HCT116 (cell line): ENCODE measurements around the gene SENP1. TPM values are rescaled to one million over a fixed set of nuclear protein-coding genes. Genes with fewer than 3 reads are reported as not detected.

ENCODE experiments used
- ATAC-seq: fragments of 200-7000 bp; cut with Tn5 transposase; 2 replicates; pipeline ENCODE4 v1.9.1; 2020; ENCODE audit warnings: mild to moderate bottlenecking, moderate library complexity
- BruUV-seq: library from RNA; stranded (reverse); fragments of 400-500 nt; replicated peaks from 2 replicates; lab custom pipeline; 2021; lab: Mats Ljungman, UMichigan
- CTCF ChIA-PET: fragments of 300-600 bp; sonication (Branson Sonifier 250); formaldehyde crosslinking; loops from one replicate; lab custom pipeline; 2021; ENCODE audit warnings: antibody characterized with exemption; lab: Charles Lee
- POLR2A ChIA-PET: fragments of 300-600, 350-600 bp; sonication (Branson Sonifier 250); formaldehyde crosslinking; loops from one replicate; lab custom pipeline; 2021; ENCODE audit warnings: antibody characterized with exemption; lab: Charles Lee
- RAD21 ChIA-PET, 2 experiments: fragments of 300-600 bp; sonication (Branson Sonifier 250); formaldehyde crosslinking; loops; one replicate each; lab custom pipeline; 2023; ENCODE audit warnings: low total read pairs in 2 of 2; ENCODE audit not compliant: uncharacterized antibody in 2 of 2, unreplicated experiment in 2 of 2, low non-redundant PET in 1 of 2; lab: Charles Lee
- DNase-seq: peaks from one replicate; pipeline ENCODE4 v3.0.0-alpha.2; 2010; ENCODE audit warnings: low read depth, low spot score
- H2AFZ ChIP-seq: fragments of 200-600 bp; shearing (Covaris generic), sonication (generic); 2 replicates; pipeline ENCODE4 v1.6.1; 2017; ENCODE audit warnings: low read depth, mixed run types, mixed read lengths, antibody characterized with exemption, low read length; ENCODE audit not compliant: poor library complexity, severe bottlenecking
- H3K27ac ChIP-seq: 2 replicates; pipeline ENCODE4 v1.5.1; 2012; ENCODE audit warnings: low read depth, low read length
- H3K27me3 ChIP-seq: fragments of 200-600 bp; sonication (generic); 2 replicates; pipeline ENCODE4 v1.6.1; 2016; ENCODE audit warnings: mixed run types, low read length, mixed read lengths; ENCODE audit not compliant: insufficient read depth
- H3K36me3 ChIP-seq, 2 experiments: fragments of 200-500 bp in 1 of 2; fragments of 200-600 bp in 1 of 2; sonication (Bioruptor generic) in 1 of 2; sonication (generic) in 1 of 2; 2 replicates each; pipeline versions ENCODE4 v1.5.1 to v1.6.1; 2014 to 2016; ENCODE audit warnings: low read length in 2 of 2, inconsistent platforms in 1 of 2, mixed read lengths in 1 of 2, mixed run types in 1 of 2; ENCODE audit not compliant: insufficient read depth in 2 of 2, control insufficient read depth in 1 of 2
- H3K4me1 ChIP-seq, 2 experiments: fragments of 200-600 bp in 1 of 2; sonication (generic) in 1 of 2; 2 replicates each; pipeline versions ENCODE4 v1.5.1 to v1.6.1; 2012 to 2017; ENCODE audit warnings: low read length in 2 of 2, inconsistent platforms in 1 of 2, mild to moderate bottlenecking in 1 of 2, mixed read lengths in 1 of 2, mixed run types in 1 of 2, moderate library complexity in 1 of 2; ENCODE audit not compliant: insufficient read depth in 2 of 2, control insufficient read depth in 1 of 2
- H3K4me2 ChIP-seq: fragments of 200-600 bp; sonication (generic); 2 replicates; pipeline ENCODE4 v1.6.1; 2017; ENCODE audit warnings: mixed run types, low read length, mixed read lengths
- H3K4me3 ChIP-seq, 2 experiments: fragments of 200-600 bp in 1 of 2; sonication (generic) in 1 of 2; replicated peaks in 1 of 2; 2 replicates each; pipeline ENCODE4 v1.5.1; 2011 to 2016; ENCODE audit warnings: low read length in 2 of 2, control low read depth in 1 of 2, low read depth in 1 of 2, mild to moderate bottlenecking in 1 of 2, mixed read lengths in 1 of 2, mixed run types in 1 of 2
- H3K79me2 ChIP-seq: fragments of 200-600 bp; sonication (generic); 2 replicates; pipeline ENCODE4 v1.6.1; 2017; ENCODE audit warnings: mild to moderate bottlenecking, mixed run types, low read length, moderate library complexity, mixed read lengths; ENCODE audit not compliant: insufficient read depth
- H3K9ac ChIP-seq: fragments of 200-600 bp; sonication (generic); 2 replicates; pipeline ENCODE4 v1.6.1; 2016; ENCODE audit warnings: low read length, mixed read lengths
- H3K9me2 ChIP-seq: fragments of 200-600 bp; sonication (generic), shearing (Covaris generic); 2 replicates; pipeline ENCODE4 v1.6.1; 2017; ENCODE audit warnings: mixed run types, mild to moderate bottlenecking, moderate library complexity; ENCODE audit not compliant: insufficient read depth
- H3K9me3 ChIP-seq, 2 experiments: fragments of 200-500 bp in 1 of 2; fragments of 200-600 bp in 1 of 2; sonication (Bioruptor generic) in 1 of 2; sonication (generic) in 1 of 2; 2 replicates each; pipeline ENCODE4 v1.6.1; 2014 to 2017; ENCODE audit warnings: low read length in 2 of 2, mixed read lengths in 2 of 2, inconsistent platforms in 1 of 2, low read depth in 1 of 2, mild to moderate bottlenecking in 1 of 2, mixed run types in 1 of 2, moderate library complexity in 1 of 2; ENCODE audit not compliant: control insufficient read depth in 1 of 2, insufficient read depth in 1 of 2
- H4K20me1 ChIP-seq: fragments of 200-600 bp; sonication (generic), shearing (Covaris generic); 2 replicates; pipeline ENCODE4 v1.6.1; 2017; ENCODE audit warnings: mixed run types, mild to moderate bottlenecking, moderate library complexity; ENCODE audit not compliant: insufficient read depth
- CBX3 ChIP-seq: IDR thresholded peaks from 2 replicates; pipeline ENCODE4 v1.6.1; 2012; ENCODE audit warnings: low read depth
- CEBPB ChIP-seq: IDR thresholded peaks from 2 replicates; pipeline ENCODE4 v1.6.1; 2012; ENCODE audit warnings: low read depth
- CTCF ChIP-seq, 3 experiments: fragments of 200-600 bp in 1 of 3; sonication (generic) in 1 of 3; IDR thresholded peaks in 2 of 3; conservative IDR thresholded peaks in 1 of 3; 2 replicates each; pipeline ENCODE4 v1.5.1; 2012 to 2017; ENCODE audit warnings: low read depth in 2 of 3, low read length in 2 of 3, antibody characterized with exemption in 1 of 3, borderline replicate concordance in 1 of 3, control low read depth in 1 of 3, mild to moderate bottlenecking in 1 of 3, mixed read lengths in 1 of 3, mixed run types in 1 of 3, moderate library complexity in 1 of 3; ENCODE audit not compliant: insufficient read depth in 1 of 3
- EGR1 ChIP-seq: IDR thresholded peaks from 2 replicates; pipeline ENCODE4 v1.6.1; 2012; ENCODE audit warnings: low read depth
- EZH2 ChIP-seq: fragments of 200-600 bp; sonication (generic); IDR thresholded peaks from 2 replicates; pipeline ENCODE4 v1.6.1; 2017; ENCODE audit warnings: antibody characterized with exemption, mixed run types
- EZH2phosphoT487 ChIP-seq: fragments of 200-600 bp; IDR thresholded peaks from 2 replicates; pipeline ENCODE4 v1.6.1; 2018; ENCODE audit warnings: antibody characterized with exemption, borderline replicate concordance
- FOSL1 ChIP-seq: IDR thresholded peaks from 2 replicates; pipeline ENCODE4 v1.6.1; 2012; ENCODE audit warnings: low read depth
- JUND ChIP-seq: IDR thresholded peaks from 2 replicates; pipeline ENCODE4 v1.6.1; 2012
- MAX ChIP-seq: IDR thresholded peaks from 2 replicates; pipeline ENCODE4 v1.6.1; 2012
- POLR2AphosphoS5 ChIP-seq: IDR thresholded peaks from 2 replicates; pipeline ENCODE4 v1.6.1; 2011; ENCODE audit warnings: mild to moderate bottlenecking, low read depth, low read length, moderate library complexity
- REST ChIP-seq: IDR thresholded peaks from 2 replicates; pipeline ENCODE4 v1.6.1; 2012; ENCODE audit warnings: low read depth
- SRF ChIP-seq: IDR thresholded peaks from 2 replicates; pipeline ENCODE4 v1.6.1; 2012; ENCODE audit warnings: low read depth
- TCF7L2 ChIP-seq: IDR thresholded peaks from 2 replicates; pipeline ENCODE4 v1.7.0; 2011; ENCODE audit warnings: borderline replicate concordance, inconsistent platforms; ENCODE audit not compliant: insufficient read depth, insufficient read length; ENCODE audit errors: extremely low read depth
- YY1 ChIP-seq: IDR thresholded peaks from 2 replicates; pipeline ENCODE4 v1.6.1; 2011; ENCODE audit warnings: low read length, low read depth, moderate library complexity, mild to moderate bottlenecking; ENCODE audit not compliant: insufficient replicate concordance; ENCODE audit errors: extremely low read depth
- ZBTB33 ChIP-seq: IDR thresholded peaks from 2 replicates; pipeline ENCODE4 v1.6.1; 2011; ENCODE audit warnings: mild to moderate bottlenecking, low read length, moderate library complexity; ENCODE audit not compliant: insufficient replicate concordance; ENCODE audit errors: extremely low read depth
- ZFX ChIP-seq: fragments of 450-650 bp; IDR thresholded peaks from 2 replicates; pipeline ENCODE4 v1.6.1; 2017
- ZNF274 ChIP-seq: fragments of 200-500 bp; sonication (Bioruptor generic); IDR thresholded peaks from 2 replicates; pipeline ENCODE4 v1.6.1; 2014; ENCODE audit warnings: mild to moderate bottlenecking, low read depth, low read length, inconsistent platforms
- intact Hi-C: fragments of 100-400 bp; cut with micrococcal nuclease; formaldehyde crosslinking; loops from 2 replicates; pipeline ENCODE4 v1.10.0; 2022
- total RNA-seq: library from RNA; stranded (reverse); gene quantifications from one replicate; pipeline ENCODE4 v1.2.1, GENCODE V29; 2021; ENCODE audit not compliant: unreplicated experiment

Gene SENP1
- total RNA-seq, 1 experiment from 2014 or later, result 17.7 TPM

- no peak for TF ChIP-seq JUND
- TF ChIP-seq EZH2, result no peak
- no peak for TF ChIP-seq CEBPB
- no peak for TF ChIP-seq CBX3
- TF ChIP-seq FOSL1, result no peak
- TF ChIP-seq TCF7L2, result no peak
- TF ChIP-seq EZH2phosphoT487, result no peak
- TF ChIP-seq YY1, result no peak
- no peak for TF ChIP-seq MAX
- no peak for TF ChIP-seq REST
- TF ChIP-seq EGR1, result no peak
- TF ChIP-seq SRF, result no peak
- TF ChIP-seq POLR2AphosphoS5, result no peak
- TF ChIP-seq ZNF274, result no peak
- no peak for TF ChIP-seq ZFX
- TF ChIP-seq ZBTB33, result no peak
- no peak for TF ChIP-seq CTCF (IDR thresholded peaks at IDR 0.05 in 2 of 3, conservative IDR thresholded peaks at IDR 0.05 in 1 of 3; ENCODE audit: borderline replicate concordance in 1 of 3, insufficient read depth in 1 of 3, low read depth in 2 of 3, low read length in 2 of 3)
- H3K9me2 ChIP-seq, result no peaks in the 10 kb centered on the region; the same call in 1 of the 2 replicates
- H3K9me3 ChIP-seq, result no peaks in the 10 kb centered on the region
- no peaks in the 10 kb centered on the region for H3K4me1 ChIP-seq
- H3K36me3 ChIP-seq, result no peaks in the 10 kb centered on the region
- ChIA-PET CTCF (no interaction called here), POLR2A (no interaction called here), RAD21 (no interaction called here)
- no peak overlapping the region for H3K27ac ChIP-seq
- no peak overlapping the region for H2AFZ ChIP-seq
- no peaks in the 10 kb centered on the region for H4K20me1 ChIP-seq
- no peak for DNase-seq
- H3K79me2 ChIP-seq, result no peaks in the 10 kb centered on the region
- H3K9ac ChIP-seq, result no peak overlapping the region
- intact Hi-C loops, result no loop called here
- no peaks in the 10 kb centered on the region for H3K27me3 ChIP-seq
- no peak overlapping the region for H3K4me2 ChIP-seq
- H3K4me3 ChIP-seq, result no peak overlapping the region
- no TSS peak for BruUV-seq
- ATAC-seq, result no peak
These were observed 69.1 kb downstream of the SENP1 start for GRCh38 chr12:48036818-48037217.
